RWPE2 (cell line): ENCODE measurements around the gene CORO7.
A peak's percentile ranks its signal among the peaks of the same experiment; 100 is the strongest.

Source experiments
- ATAC-seq: fragments of 200-7000 bp; cut with Tn5 transposase; 3 replicates; pipeline ENCODE4 v1.9.1; 2021; ENCODE audit warnings: low read depth
- DNase-seq: peaks from one replicate; pipeline ENCODE4 v3.0.0-alpha.2; 2020; ENCODE audit warnings: low spot score
- H3K27ac ChIP-seq: fragments of 450-650 bp; 2 replicates; pipeline ENCODE4 v1.5.1; 2017; ENCODE audit warnings: mild to moderate bottlenecking; ENCODE audit not compliant: poor library complexity, severe bottlenecking
- H3K27me3 ChIP-seq: fragments of 250-450 bp; sonication (Bioruptor Pico); 2 replicates; pipeline ENCODE4 v1.5.1; 2021; ENCODE audit warnings: mild to moderate bottlenecking, moderate library complexity; ENCODE audit not compliant: insufficient read depth, poor library complexity, severe bottlenecking
- H3K36me3 ChIP-seq: fragments of 250-450 bp; sonication (Bioruptor Pico); 2 replicates; pipeline ENCODE4 v1.5.1; 2020; ENCODE audit warnings: low read depth, mild to moderate bottlenecking, moderate library complexity
- H3K4me1 ChIP-seq: fragments of 250-450 bp; sonication (Bioruptor Pico); 2 replicates; pipeline ENCODE4 v1.5.1; 2021; ENCODE audit warnings: mild to moderate bottlenecking, moderate library complexity; ENCODE audit not compliant: insufficient read depth, poor library complexity, severe bottlenecking
- H3K4me3 ChIP-seq: fragments of 250-450 bp; sonication (Bioruptor Pico); 2 replicates; pipeline ENCODE4 v1.5.1; 2021; ENCODE audit warnings: mild to moderate bottlenecking, moderate library complexity; ENCODE audit not compliant: severe bottlenecking
- H3K9me3 ChIP-seq: fragments of 250-450 bp; sonication (Bioruptor Pico); 2 replicates; pipeline ENCODE4 v1.5.1; 2021; ENCODE audit warnings: mild to moderate bottlenecking, moderate library complexity; ENCODE audit not compliant: severe bottlenecking
- CTCF ChIP-seq: fragments of 450-650 bp; IDR thresholded peaks from one replicate; pipeline ENCODE4 v1.5.1; 2017; ENCODE audit warnings: mild to moderate bottlenecking, moderate library complexity; ENCODE audit not compliant: poor library complexity, severe bottlenecking

CORO7 gene

GRCh38 chr16:4391631-4392381 lies 24.6 kb downstream of the CORO7 start:
- H3K36me3 ChIP-seq, result 0 out of 2 replicates have a peak, but pooled peaks cover 3% of the 10 kb centered on the region
- no peaks in the 10 kb centered on the region for H3K27me3 ChIP-seq
- ATAC-seq (no peak), DNase-seq (no peak)
- TF ChIP-seq CTCF, result no peak
- peaks cover 17% of the 10 kb centered on the region for H3K4me1 ChIP-seq
- no peak overlapping the region for H3K4me3 ChIP-seq
- no peaks in the 10 kb centered on the region for H3K9me3 ChIP-seq
- H3K27ac ChIP-seq, result peak overlapping the region; percentile 83

- H3K4me1 ChIP-seq, result peaks cover 17% of the 10 kb centered on the region
- H3K9me3 ChIP-seq, result no peaks in the 10 kb centered on the region
- ATAC-seq (no peak), DNase-seq (no peak)
- H3K27me3 ChIP-seq, result no peaks in the 10 kb centered on the region
- no peak overlapping the region for H3K27ac ChIP-seq
- no peak for TF ChIP-seq CTCF
- H3K4me3 ChIP-seq, result no peak overlapping the region
- H3K36me3 ChIP-seq, result peaks cover 3% of the 10 kb centered on the region; the same call in 1 of the 2 replicates
Measured at GRCh38 chr16:4390266-4391260, 25.8 kb downstream of the CORO7 start.

- DNase-seq (no peak), ATAC-seq (no peak)
- no peak for TF ChIP-seq CTCF
- Histone ChIP-seq H3K9me3 (no peaks in the 10 kb centered on the region), H3K4me3 (no peak overlapping the region), H3K36me3 (peaks cover 3% of the 10 kb centered on the region; the same call in 1 of the 2 replicates), H3K4me1 (peaks cover 17% of the 10 kb centered on the region), H3K27me3 (no peaks in the 10 kb centered on the region), H3K27ac (no peak overlapping the region)
Measured at GRCh38 chr16:4389051-4389955, 27.1 kb downstream of the CORO7 start.

GRCh38 chr16:4388271-4389021 lies 27.9 kb downstream of the CORO7 start:
- peaks cover 14% of the 10 kb centered on the region for H3K4me1 ChIP-seq
- TF ChIP-seq CTCF, result no peak
- no peaks in the 10 kb centered on the region; the same call in 1 of the 2 replicates for H3K36me3 ChIP-seq
- H3K27ac ChIP-seq, result no peak overlapping the region
- DNase-seq (no peak), ATAC-seq (no peak)
- H3K9me3 ChIP-seq, result no peaks in the 10 kb centered on the region
- no peak overlapping the region for H3K4me3 ChIP-seq
- H3K27me3 ChIP-seq, result no peaks in the 10 kb centered on the region
